RWPE2 (cell line): ENCODE results near the gene SUMF1.
A peak's percentile ranks its signal among the peaks of the same experiment; 100 is the strongest.

Experiments
- ATAC-seq: fragments of 200-7000 bp; cut with Tn5 transposase; 3 replicates; pipeline ENCODE4 v1.9.1; 2021; ENCODE audit warnings: low read depth
- DNase-seq: peaks from one replicate; pipeline ENCODE4 v3.0.0-alpha.2; 2020; ENCODE audit warnings: low spot score
- H3K27ac ChIP-seq: fragments of 450-650 bp; 2 replicates; pipeline ENCODE4 v1.5.1; 2017; ENCODE audit warnings: mild to moderate bottlenecking; ENCODE audit not compliant: poor library complexity, severe bottlenecking
- H3K27me3 ChIP-seq: fragments of 250-450 bp; sonication (Bioruptor Pico); 2 replicates; pipeline ENCODE4 v1.5.1; 2021; ENCODE audit warnings: mild to moderate bottlenecking, moderate library complexity; ENCODE audit not compliant: insufficient read depth, poor library complexity, severe bottlenecking
- H3K36me3 ChIP-seq: fragments of 250-450 bp; sonication (Bioruptor Pico); 2 replicates; pipeline ENCODE4 v1.5.1; 2020; ENCODE audit warnings: low read depth, mild to moderate bottlenecking, moderate library complexity
- H3K4me1 ChIP-seq: fragments of 250-450 bp; sonication (Bioruptor Pico); 2 replicates; pipeline ENCODE4 v1.5.1; 2021; ENCODE audit warnings: mild to moderate bottlenecking, moderate library complexity; ENCODE audit not compliant: insufficient read depth, poor library complexity, severe bottlenecking
- H3K4me3 ChIP-seq: fragments of 250-450 bp; sonication (Bioruptor Pico); 2 replicates; pipeline ENCODE4 v1.5.1; 2021; ENCODE audit warnings: mild to moderate bottlenecking, moderate library complexity; ENCODE audit not compliant: severe bottlenecking
- H3K9me3 ChIP-seq: fragments of 250-450 bp; sonication (Bioruptor Pico); 2 replicates; pipeline ENCODE4 v1.5.1; 2021; ENCODE audit warnings: mild to moderate bottlenecking, moderate library complexity; ENCODE audit not compliant: severe bottlenecking
- CTCF ChIP-seq: fragments of 450-650 bp; IDR thresholded peaks from one replicate; pipeline ENCODE4 v1.5.1; 2017; ENCODE audit warnings: mild to moderate bottlenecking, moderate library complexity; ENCODE audit not compliant: poor library complexity, severe bottlenecking

The SUMF1 gene

DNA sequence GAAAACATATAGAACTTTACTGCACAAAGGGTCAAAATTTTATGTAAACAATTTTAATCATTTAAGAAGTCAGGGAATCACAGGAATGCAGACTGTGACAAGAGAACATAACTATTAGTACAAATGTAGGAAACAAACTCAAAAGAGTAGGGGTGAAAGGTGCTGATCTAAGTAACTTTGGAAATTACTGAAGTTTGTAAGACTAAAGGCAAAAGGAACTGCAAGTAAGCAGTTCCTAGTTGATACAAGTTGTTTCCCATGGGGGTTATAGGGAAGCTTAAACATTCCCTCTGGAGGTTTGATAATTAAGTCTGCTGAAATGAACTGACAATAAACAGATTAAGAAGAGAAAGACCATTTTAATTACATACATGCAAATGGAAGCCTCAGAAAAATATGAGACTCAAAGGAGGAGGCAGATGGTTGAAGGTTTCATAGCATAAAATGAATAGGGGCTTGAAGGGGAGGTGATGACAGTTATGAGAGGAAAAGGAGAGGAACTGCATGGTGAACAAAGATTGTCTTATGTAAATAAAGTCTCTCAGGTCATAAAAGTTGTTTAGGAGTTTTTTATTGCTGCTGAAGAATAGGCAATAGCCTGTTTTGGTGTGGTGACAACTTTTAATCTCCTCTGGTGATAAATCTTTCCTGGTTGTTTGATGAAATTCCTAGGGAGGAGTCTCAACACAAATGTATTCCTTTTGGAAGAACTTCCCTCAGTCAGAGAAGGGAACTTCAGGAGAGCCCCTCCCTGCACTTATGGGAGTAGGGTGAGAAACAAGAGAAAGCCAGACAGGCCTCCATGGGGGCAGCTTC is 146.8 kb downstream of the SUMF1 start:
- Histone ChIP-seq H3K4me1 (no peaks in the 10 kb centered on the region), H3K4me3 (no peak overlapping the region), H3K9me3 (no peaks in the 10 kb centered on the region), H3K27me3 (no peaks in the 10 kb centered on the region), H3K27ac (no peak overlapping the region), H3K36me3 (no peaks in the 10 kb centered on the region)
- ATAC-seq: no peak
- TF ChIP-seq CTCF: no peak
- DNase-seq: no peak

DNA sequence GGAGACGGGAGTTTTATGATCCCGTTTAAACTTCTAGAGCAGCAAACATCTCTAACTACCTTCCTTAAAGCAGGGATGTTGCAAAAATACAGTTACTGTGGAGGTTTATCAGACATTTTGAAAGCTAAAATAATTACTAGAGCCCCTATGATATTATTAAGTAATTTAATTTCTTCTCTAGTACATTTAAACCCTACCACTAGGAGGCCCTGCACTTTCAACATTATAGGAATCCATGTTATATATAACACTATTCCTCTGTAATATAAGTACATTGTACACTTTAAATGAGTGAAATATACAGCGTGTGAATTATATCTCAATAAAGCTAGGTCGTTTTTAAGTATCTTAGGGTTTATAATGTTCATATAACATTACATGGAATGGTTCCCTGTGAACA is 152.4 kb downstream of the SUMF1 start:
- H3K27me3 ChIP-seq: no peaks in the 10 kb centered on the region
- no peaks in the 10 kb centered on the region for H3K36me3 ChIP-seq
- H3K4me1 ChIP-seq: no peaks in the 10 kb centered on the region
- ATAC-seq: no peak
- H3K9me3 ChIP-seq: no peaks in the 10 kb centered on the region
- H3K4me3 ChIP-seq: no peak overlapping the region
- DNase-seq: no peak
- no peak overlapping the region for H3K27ac ChIP-seq
- TF ChIP-seq CTCF: peak; percentile 48

DNA sequence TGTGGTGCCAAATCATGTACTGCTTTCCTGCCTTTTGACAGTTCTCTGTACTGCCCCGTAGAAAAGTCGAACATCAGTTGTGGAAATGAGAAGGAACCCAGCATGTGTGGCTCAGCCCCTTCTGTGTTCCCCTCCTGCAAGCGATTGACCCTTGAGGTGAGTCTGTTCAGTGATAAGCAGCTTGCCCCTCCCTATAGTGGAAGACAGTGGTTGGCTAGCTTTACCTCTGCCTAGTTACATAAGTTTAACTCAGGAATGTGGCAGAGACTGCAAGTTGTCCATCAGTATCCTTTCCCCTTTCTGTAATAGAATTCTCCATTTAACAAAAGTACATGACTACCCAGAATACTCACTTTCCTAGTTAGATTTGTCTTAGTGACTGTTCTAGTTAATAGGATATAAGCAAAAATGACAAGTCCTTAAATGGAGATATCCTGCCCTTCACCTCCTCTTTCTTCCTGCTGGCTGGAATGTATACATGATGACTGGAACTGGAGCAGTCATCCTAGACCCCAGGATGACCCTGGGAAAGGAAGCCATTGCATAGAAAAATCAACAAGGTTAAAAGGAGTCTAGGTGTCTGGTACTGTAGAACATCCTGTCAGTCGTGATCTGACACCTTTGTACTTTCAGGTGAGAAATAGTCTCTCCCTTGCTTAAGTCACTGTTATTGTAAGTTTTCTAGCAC is 153.3 kb downstream of the SUMF1 start:
- Histone ChIP-seq H3K36me3 (no peaks in the 10 kb centered on the region), H3K4me3 (no peak overlapping the region), H3K27me3 (no peaks in the 10 kb centered on the region), H3K9me3 (no peaks in the 10 kb centered on the region), H3K4me1 (no peaks in the 10 kb centered on the region), H3K27ac (no peak overlapping the region)
- no peak for TF ChIP-seq CTCF
- ATAC-seq (peak; percentile 94), DNase-seq (no peak)

DNA sequence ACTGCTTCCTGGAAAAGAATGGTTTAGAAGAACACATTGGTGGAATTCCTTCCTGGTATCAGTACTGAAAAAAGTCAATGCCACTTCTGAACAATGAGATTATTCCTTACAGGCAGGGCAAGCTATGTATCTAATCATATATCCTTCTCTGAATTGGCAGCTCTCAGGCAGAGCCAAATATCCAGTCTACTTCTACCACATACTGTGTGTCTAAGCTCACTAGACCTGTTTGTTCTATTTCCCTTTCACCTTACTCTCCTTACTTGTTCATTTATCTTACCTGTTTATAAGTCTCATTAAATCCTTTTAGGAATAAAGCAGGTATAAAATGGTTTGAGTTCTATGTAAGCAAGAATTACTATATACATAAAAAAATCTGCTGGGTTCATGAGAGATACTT is 155.6 kb downstream of the SUMF1 start:
- Histone ChIP-seq H3K4me1 (no peaks in the 10 kb centered on the region), H3K4me3 (no peak overlapping the region), H3K36me3 (no peaks in the 10 kb centered on the region), H3K9me3 (no peaks in the 10 kb centered on the region), H3K27ac (no peak overlapping the region), H3K27me3 (no peaks in the 10 kb centered on the region)
- ATAC-seq (no peak), DNase-seq (no peak)
- no peak for TF ChIP-seq CTCF
